Testis (tissue), 3 donors: ENCODE results near the gene SNX2. TPM values are rescaled to one million over a fixed set of nuclear protein-coding genes. Genes with fewer than 3 reads are reported as not detected.

Experiments used
- DNase-seq: peaks from one replicate; pipeline ENCODE4 v3.0.0-alpha.2; 2019
- H3K27ac ChIP-seq, 2 donors: fragments of 200-600 bp; sonication (generic); one replicate each; pipeline ENCODE4 v1.5.1; 2019
- H3K27me3 ChIP-seq: fragments of 200-600 bp; sonication (generic); one replicate; pipeline ENCODE4 v1.5.1; 2019
- H3K36me3 ChIP-seq: fragments of 200-600 bp; sonication (generic); one replicate; pipeline ENCODE4 v1.5.1; 2017; ENCODE audit warnings: low read depth; ENCODE audit errors: missing control alignments
- H3K4me1 ChIP-seq: fragments of 200-600 bp; sonication (generic); one replicate; pipeline ENCODE4 v1.5.1; 2019
- H3K4me3 ChIP-seq, 2 donors: fragments of 200-600 bp; sonication (generic); one replicate each; pipeline ENCODE4 v1.5.1; 2017 to 2019
- H3K9me3 ChIP-seq: fragments of 200-600 bp; sonication (generic); one replicate; pipeline ENCODE4 v1.5.1; 2017
- POLR2A ChIP-seq: fragments of 450-650 bp; IDR thresholded peaks from one replicate; pipeline ENCODE4 v1.6.1; 2017; ENCODE audit warnings: antibody characterized with exemption, mild to moderate bottlenecking, moderate library complexity
- WGBS, 2 donors: methylation state at CpG; one replicate each; pipeline ENCODE4 v1.1.5; 2018; 5-methylcytosine and 5-hydroxymethylcytosine counted together
- intact Hi-C: fragments of 100-400 bp; cut with DNase I; formaldehyde crosslinking; loops from one replicate; pipeline ENCODE4 v1.15.1; 2023; ENCODE audit warnings: low total_unique reads
- polyA plus RNA-seq: library from polyadenylated mRNA; stranded (reverse); fragments of 350-450 nt; fragmentation: Illumina TruSeq; extraction: RNeasy Lipid Tissue Mini Kit (QIAGEN cat#74804); gene quantifications from one replicate; pipeline ENCODE4 v1.2.3, GENCODE V29; 2014; ENCODE audit warnings: low read depth, low replicate concordance; ENCODE audit not compliant: insufficient read depth
- total RNA-seq, 2 donors: library from RNA; depleted of rRNA; stranded (reverse); fragments of >200 nt; gene quantifications; one replicate each; pipeline ENCODE4 v1.2.3, GENCODE V29; 2016
- TF ChIP-seq, protein P1 (sequence below), 3 experiments: fragments of 450-650 bp in 2 of 3; fragments of 200-600 bp in 1 of 3; sonication (generic) in 1 of 3; IDR thresholded peaks; one replicate each; pipeline ENCODE4 v1.5.1; 2016 to 2019; ENCODE audit warnings: antibody characterized with exemption in 3 of 3, mild to moderate bottlenecking in 2 of 3, moderate library complexity in 1 of 3

The SNX2 gene
- total and polyA plus RNA-seq, 3 donors from 2014 or later: 38.5 to 59.5 (median 48.4) TPM

- Histone ChIP-seq H3K9me3 (no peaks in the 10 kb centered on the region), H3K4me3 (no peak overlapping the region), H3K27me3 (no peaks in the 10 kb centered on the region), H3K36me3 (no peaks in the 10 kb centered on the region), H3K4me1 (peaks cover 4% of the 10 kb centered on the region), H3K27ac (no peak overlapping the region)
- DNase-seq: no peak
- 3 to 100% methylated on average over 1 of the region's 1 CpG for WGBS, 2 donors
- TF ChIP-seq, protein P1, sequence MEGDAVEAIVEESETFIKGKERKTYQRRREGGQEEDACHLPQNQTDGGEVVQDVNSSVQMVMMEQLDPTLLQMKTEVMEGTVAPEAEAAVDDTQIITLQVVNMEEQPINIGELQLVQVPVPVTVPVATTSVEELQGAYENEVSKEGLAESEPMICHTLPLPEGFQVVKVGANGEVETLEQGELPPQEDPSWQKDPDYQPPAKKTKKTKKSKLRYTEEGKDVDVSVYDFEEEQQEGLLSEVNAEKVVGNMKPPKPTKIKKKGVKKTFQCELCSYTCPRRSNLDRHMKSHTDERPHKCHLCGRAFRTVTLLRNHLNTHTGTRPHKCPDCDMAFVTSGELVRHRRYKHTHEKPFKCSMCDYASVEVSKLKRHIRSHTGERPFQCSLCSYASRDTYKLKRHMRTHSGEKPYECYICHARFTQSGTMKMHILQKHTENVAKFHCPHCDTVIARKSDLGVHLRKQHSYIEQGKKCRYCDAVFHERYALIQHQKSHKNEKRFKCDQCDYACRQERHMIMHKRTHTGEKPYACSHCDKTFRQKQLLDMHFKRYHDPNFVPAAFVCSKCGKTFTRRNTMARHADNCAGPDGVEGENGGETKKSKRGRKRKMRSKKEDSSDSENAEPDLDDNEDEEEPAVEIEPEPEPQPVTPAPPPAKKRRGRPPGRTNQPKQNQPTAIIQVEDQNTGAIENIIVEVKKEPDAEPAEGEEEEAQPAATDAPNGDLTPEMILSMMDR (IDR thresholded peaks at IDR 0.05): no peak
- no peak for TF ChIP-seq POLR2A
- intact Hi-C loops: no loop called here
Measured at GRCh38 chr5:122781465-122781864, 6.6 kb downstream of the SNX2 start.

GRCh38 chr5:122785294-122785693 is 10.4 kb downstream of the SNX2 start:
- Histone ChIP-seq H3K27ac (no peak overlapping the region), H3K9me3 (no peaks in the 10 kb centered on the region), H3K4me1 (no peaks in the 10 kb centered on the region), H3K36me3 (no peaks in the 10 kb centered on the region), H3K4me3 (no peak overlapping the region), H3K27me3 (no peaks in the 10 kb centered on the region)
- 100% methylated on average over 1 of the region's 1 CpG for WGBS, 2 donors
- TF ChIP-seq, protein P1 (IDR thresholded peaks at IDR 0.05): no peak
- no peak for TF ChIP-seq POLR2A
- intact Hi-C loops: no loop called here
- no peak for DNase-seq

DNA sequence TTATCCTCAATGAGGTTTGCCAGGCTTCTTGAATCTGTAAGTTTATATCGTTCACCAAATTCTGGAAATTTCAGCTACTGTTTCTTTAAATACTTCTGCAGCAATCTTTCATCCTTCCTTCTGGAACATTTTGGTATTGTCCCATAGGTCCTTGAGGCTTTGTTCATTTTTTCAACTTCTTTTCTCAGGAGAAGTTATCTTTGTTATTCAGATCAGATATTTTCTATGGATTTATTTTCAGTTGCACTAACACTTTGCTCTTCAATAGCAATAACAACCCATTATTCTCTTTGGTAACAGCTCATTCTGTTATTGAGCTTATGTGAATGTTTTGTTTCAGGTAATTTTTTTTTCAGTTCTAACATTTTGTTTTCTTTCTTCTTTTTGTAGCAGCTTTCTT is 13.5 kb downstream of the SNX2 start:
- no peak for DNase-seq
- no peak for TF ChIP-seq POLR2A
- TF ChIP-seq, protein P1 (IDR thresholded peaks at IDR 0.05): no peak
- Histone ChIP-seq H3K36me3 (no peaks in the 10 kb centered on the region), H3K27ac (no peak overlapping the region), H3K9me3 (no peaks in the 10 kb centered on the region), H3K27me3 (no peaks in the 10 kb centered on the region), H3K4me3 (no peak overlapping the region), H3K4me1 (no peaks in the 10 kb centered on the region)
- intact Hi-C loops: no loop called here
- WGBS, 2 donors: 95 to 100% methylated on average over 1 of the region's 1 CpG

- intact Hi-C loops: no loop called here
- no peak for TF ChIP-seq POLR2A
- TF ChIP-seq, protein P1 (IDR thresholded peaks at IDR 0.05): no peak
Measured at GRCh38 chr5:122788996-122789395, 14.1 kb downstream of the SNX2 start.

DNA sequence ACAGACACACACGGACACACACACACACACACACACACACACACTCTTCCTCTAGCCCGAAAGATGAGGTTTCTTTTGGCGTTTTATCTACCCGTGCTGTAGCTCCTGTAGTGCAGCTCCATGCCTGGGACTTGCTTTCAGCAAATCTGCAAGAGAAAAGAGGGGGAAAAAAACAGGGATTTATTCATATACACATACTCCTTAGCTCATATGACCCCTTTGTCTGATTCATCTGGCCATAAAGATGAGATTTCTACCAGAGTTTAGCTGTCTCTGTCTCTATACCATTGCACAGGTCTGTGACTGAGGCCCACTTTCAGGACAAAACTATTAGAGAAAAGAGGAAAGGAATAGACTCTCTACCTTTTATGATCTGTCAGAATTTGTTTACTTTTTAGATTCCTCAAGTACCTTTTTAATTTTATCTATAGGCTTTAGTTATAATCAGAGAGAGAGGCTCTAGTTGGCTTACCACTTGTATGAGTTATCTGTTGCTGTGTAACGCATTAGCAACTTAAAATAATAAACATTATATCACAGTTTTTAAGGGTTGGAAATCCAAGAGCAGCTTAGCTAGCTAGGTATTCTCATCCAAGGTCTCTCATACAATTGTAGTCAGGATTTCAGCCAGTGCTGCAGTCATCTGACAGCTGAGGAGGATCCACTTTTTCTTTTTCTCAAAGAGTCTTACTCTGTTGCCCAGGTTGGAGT is 14.7 kb downstream of the SNX2 start:
- 80 to 93% methylated on average over 5 of the region's 5 CpGs for WGBS, 2 donors
- Histone ChIP-seq H3K4me3 (no peak overlapping the region), H3K9me3 (no peaks in the 10 kb centered on the region), H3K27me3 (no peaks in the 10 kb centered on the region), H3K36me3 (no peaks in the 10 kb centered on the region), H3K27ac (no peak overlapping the region), H3K4me1 (no peaks in the 10 kb centered on the region)
- DNase-seq: no peak
- intact Hi-C loops: no loop called here
- TF ChIP-seq, protein P1 (IDR thresholded peaks at IDR 0.05): no peak
- no peak for TF ChIP-seq POLR2A

More at GRCh38 chr5:122788996-122789395, 14.1 kb downstream of the SNX2 start:
- Histone ChIP-seq H3K27ac (no peak overlapping the region), H3K4me1 (no peaks in the 10 kb centered on the region), H3K36me3 (no peaks in the 10 kb centered on the region), H3K27me3 (no peaks in the 10 kb centered on the region), H3K9me3 (no peaks in the 10 kb centered on the region), H3K4me3 (no peak overlapping the region)
- no peak for DNase-seq
